Measurements from ENCODE around the gene CHMP4B.

GRCh38 chr20:33835615-33836172 is 24.5 kb downstream of the CHMP4B start:
- TF ChIP-seq CTCF (conservative IDR thresholded peaks at IDR 0.05; ENCODE audit: low read depth, low read length), result no peak
- no peak for TF ChIP-seq EZH2 (IDR thresholded peaks at IDR 0.05; ENCODE audit: borderline replicate concordance, low read depth, low read length, poor library complexity, severe bottlenecking)
